ENCODE results near the gene DNER.

DNA sequence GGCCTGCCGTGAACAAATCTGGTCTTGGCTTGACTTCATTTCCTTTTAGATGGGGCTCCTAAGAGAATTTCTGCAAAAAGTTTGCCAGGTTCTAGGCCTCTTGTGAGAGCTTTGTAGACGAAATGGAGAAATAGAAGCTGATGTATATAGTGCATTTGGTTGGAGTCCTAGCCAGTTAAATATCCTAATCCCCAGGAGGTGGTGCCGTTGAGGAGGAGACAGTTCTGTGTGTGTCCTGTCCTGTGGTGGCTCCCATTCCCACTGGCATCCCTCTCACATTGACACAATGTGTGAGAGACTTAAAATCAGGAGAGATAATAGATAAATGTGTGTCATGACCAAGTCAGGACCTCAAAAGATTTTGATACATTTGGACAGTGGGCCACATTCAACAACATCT is 34.6 kb upstream of the DNER start:
- TF ChIP-seq, protein P1, sequence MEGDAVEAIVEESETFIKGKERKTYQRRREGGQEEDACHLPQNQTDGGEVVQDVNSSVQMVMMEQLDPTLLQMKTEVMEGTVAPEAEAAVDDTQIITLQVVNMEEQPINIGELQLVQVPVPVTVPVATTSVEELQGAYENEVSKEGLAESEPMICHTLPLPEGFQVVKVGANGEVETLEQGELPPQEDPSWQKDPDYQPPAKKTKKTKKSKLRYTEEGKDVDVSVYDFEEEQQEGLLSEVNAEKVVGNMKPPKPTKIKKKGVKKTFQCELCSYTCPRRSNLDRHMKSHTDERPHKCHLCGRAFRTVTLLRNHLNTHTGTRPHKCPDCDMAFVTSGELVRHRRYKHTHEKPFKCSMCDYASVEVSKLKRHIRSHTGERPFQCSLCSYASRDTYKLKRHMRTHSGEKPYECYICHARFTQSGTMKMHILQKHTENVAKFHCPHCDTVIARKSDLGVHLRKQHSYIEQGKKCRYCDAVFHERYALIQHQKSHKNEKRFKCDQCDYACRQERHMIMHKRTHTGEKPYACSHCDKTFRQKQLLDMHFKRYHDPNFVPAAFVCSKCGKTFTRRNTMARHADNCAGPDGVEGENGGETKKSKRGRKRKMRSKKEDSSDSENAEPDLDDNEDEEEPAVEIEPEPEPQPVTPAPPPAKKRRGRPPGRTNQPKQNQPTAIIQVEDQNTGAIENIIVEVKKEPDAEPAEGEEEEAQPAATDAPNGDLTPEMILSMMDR (IDR thresholded peaks at IDR 0.05), result no peak
- TF ChIP-seq EZH2 (IDR thresholded peaks at IDR 0.05; ENCODE audit: borderline replicate concordance, insufficient read depth, low read depth, low read length, poor library complexity, severe bottlenecking), result no peak
